GM21737 (cell line): ENCODE measurements around the gene HABP2.

ENCODE experiments used
- ATAC-seq: cut with Tn5 transposase; IDR thresholded peaks from one replicate; pipeline ENCODE4 v1.9.1; 2021; ENCODE audit warnings: mild to moderate bottlenecking, moderate library complexity; ENCODE audit not compliant: unreplicated experiment

HABP2 gene

GRCh38 chr10:113525713-113526112, 27.1 kb upstream of the HABP2 start:
- ATAC-seq, result no peak

DNA sequence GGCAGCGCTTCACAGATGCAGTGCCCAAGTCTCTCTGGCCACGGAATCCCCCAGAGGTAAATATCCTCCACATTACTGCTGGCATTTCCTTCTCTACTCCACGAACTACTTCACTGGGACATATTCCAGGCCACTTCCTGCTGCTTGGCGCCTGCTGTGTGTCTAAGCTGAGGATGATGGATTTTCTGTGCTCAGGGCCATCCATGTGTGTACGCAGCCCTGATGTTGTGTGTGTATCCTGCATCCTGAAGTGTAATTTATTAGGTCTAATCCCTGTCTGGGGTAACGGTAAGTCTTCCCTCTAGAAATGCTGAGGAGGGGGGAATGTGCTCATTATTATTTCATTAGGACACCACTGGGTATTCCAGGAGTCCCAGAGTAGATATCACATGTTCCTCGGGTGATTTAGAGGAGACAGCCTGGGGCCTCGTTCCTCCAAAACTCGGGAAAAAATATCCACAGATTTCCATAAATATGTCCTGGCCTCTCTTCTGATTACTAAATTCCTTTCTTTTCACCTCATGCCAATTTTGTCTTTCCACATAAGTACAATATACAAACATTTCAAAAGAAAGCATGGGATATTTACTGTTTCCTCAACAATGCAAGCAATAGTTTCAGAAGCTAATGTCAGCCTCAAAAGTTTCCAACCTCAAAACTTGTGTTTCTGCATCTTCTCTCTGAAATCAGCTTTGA, 25.5 kb upstream of the HABP2 start:
- ATAC-seq, result no peak

DNA sequence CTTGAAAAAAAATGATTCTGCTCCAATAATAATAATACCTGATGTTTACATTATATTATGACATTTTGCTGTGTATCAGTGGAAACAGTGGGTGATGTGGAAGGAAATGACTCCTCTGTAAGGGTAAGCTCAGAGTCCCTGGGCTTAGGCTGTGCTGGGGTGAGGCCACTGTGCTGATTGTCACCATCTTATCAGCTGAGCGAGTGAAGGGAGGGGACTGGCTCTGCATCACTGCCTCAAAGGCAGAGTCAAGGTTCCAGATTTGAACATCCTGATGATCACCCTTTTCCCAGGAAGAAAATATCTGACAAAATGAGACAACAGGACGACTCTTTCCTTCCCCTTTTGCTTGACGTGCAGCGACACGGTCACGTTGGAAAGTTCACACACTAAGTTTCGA, 24.0 kb upstream of the HABP2 start:
- no peak for ATAC-seq

- ATAC-seq, result no peak
These were observed 23.3 kb upstream of the HABP2 start for GRCh38 chr10:113529575-113529974.

DNA sequence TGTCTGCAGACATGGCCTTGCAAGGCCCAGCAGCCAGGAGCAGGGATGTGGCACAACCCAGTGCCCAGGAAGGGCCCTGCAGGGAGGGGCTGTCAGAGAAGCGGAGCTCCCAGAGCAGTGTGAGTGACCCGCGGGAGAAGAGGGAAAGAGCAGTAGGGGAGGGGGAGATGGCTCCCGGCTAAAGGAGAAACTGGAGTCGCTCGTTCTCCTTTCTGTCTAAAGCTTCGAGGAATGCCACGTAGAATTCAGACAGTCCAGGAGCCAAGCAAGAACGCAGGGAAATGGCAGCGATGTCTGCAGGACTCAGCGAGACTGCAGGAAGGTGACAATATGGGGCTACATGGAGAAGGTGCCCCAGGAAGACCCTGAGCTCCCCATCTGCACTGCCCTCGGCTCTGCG, 22.4 kb upstream of the HABP2 start:
- no peak for ATAC-seq

GRCh38 chr10:113532724-113533123, 20.1 kb upstream of the HABP2 start:
- ATAC-seq, result no peak

DNA sequence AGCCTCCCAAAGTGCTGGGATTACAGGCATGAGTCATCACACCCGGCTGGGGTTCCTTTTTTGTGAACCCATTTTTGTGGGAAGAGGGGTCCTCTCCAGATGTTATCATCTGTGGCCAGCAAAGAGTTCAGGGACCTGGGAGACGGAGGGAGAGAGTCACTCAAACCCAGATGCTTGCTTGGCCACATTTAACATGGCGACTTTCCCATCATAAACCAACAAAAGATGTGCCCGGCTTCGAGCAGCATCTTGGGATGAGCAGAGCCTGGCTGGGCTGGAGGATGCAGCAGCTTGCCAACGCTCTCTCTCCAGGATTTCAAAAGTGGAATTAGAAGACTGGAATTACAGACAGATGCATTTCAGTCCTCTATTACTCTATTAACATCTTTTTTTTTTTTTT, 19.1 kb upstream of the HABP2 start:
- ATAC-seq, result no peak

DNA sequence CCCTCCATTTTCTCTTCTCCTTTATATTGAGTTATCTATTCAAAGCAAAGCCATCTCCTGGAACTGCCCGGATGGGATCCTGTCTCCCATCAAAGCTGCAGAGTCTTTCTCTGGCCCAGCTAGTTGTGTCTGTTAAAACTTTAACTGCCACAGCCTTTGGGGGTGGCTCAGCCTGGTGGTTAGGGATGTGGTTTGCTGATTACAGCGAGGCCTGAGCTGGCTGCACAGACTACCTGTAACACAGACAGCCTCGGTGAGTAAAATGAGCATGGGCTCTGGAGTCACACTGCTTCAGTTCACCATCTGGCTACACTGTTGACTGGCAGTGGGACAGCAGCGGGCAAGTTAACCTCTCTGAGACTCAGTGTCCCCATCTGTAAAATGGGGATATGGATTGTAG, 18.4 kb upstream of the HABP2 start:
- ATAC-seq, result no peak

GRCh38 chr10:113537672-113538071, 15.2 kb upstream of the HABP2 start:
- ATAC-seq, result no peak

- no peak for ATAC-seq
These were observed 14.7 kb upstream of the HABP2 start for GRCh38 chr10:113538151-113538550.

DNA sequence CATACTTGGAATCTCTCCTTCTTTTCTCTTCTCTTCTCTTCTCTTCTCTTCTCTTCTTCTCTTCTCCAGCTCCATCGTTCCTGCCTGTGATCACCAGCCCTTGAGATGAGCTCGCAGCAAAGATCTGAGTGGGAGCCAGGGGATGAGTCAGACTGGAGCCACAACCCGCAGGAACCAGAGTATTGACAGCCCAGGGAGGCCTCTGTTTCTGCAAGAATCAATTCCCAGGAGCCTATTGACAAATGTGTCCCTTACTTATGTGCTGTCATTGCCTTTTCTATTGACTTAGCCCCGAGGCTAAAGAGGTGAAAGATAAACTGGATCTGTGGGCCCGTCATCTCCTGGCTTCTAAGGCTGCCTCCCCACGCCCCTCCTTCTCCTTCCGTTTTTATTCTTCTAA, 13.1 kb upstream of the HABP2 start:
- ATAC-seq, result no peak

GRCh38 chr10:113540845-113541548, 11.9 kb upstream of the HABP2 start:
- no peak for ATAC-seq

DNA sequence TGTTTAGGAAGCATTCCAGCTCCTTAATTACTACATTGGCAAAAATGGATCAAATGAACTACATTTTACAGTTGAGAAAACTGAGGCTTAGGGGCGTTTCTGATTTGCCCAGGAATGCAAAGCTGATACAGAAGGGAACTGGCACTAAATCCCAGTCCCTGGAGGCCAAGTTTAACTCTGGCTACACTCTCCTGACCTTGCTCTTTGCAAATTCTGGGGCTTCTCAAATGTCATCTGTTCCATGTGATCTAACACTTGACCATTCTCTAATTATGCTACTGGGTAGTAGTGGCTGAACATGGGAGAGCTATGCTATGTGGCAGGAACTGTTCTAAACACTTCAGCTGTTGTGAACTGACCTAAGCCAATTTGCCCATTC, 11.3 kb upstream of the HABP2 start:
- ATAC-seq, result no peak

- ATAC-seq, result no peak
These were observed 9.5 kb upstream of the HABP2 start for GRCh38 chr10:113543107-113543955.

GRCh38 chr10:113544392-113544791, 8.5 kb upstream of the HABP2 start:
- no peak for ATAC-seq

DNA sequence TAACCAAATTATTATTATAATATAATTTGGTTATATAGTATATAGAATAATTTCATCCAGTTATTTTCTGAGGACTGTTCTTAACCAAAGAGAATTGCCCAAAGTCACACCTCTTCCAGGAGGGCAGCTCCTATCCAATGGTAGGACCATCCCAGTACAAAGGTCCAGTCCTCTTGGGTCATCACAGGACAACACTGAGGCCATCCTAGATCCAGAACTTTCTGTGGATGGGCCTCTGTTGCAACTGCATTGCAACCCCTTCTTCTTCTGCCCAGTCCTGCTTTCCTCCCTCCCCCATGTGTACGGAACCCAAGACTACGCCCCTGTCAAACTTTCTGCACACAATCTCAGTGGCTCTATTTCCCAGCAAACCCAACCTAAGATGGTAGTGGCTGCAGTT, 5.4 kb upstream of the HABP2 start:
- ATAC-seq, result no peak

DNA sequence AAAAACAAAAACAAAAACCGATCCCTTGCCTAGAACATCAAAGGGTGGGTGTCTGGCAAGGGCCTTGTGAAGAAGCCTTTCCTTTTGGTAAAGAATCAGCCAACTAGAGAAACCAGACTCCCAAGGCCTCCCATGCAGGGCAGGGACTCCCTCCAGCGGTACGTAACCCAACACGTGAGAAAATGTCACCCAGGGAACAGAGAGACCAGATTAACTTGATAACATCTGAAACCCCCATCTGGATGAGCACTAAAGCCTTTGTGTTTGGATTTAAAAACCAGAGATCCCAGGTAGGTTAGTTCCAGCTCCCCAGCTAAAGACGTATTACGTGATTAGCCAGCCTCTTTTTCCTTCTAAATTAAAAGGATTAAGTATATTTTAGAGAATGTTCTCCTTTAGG, 3.0 kb upstream of the HABP2 start:
- ATAC-seq, result no peak

DNA sequence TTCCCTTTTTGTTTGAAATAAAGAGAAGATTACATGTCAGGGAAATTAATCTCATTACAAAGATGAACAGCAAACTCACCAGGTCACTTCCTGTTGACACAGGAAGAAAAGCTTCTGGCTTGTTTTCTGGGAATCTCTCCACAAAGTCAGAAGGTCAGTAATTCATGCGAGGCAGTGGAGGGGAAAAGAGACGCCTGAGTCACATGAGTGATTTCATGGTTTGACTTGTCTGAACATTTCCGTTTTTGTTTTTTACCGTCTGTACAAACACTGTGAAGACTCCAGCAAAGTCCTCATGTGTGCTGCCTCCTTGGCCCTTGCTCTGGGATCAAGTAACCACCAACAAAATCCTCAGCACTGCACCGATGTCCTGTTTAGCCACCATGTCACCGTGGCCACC, 2.5 kb upstream of the HABP2 start:
- ATAC-seq, result no peak

DNA sequence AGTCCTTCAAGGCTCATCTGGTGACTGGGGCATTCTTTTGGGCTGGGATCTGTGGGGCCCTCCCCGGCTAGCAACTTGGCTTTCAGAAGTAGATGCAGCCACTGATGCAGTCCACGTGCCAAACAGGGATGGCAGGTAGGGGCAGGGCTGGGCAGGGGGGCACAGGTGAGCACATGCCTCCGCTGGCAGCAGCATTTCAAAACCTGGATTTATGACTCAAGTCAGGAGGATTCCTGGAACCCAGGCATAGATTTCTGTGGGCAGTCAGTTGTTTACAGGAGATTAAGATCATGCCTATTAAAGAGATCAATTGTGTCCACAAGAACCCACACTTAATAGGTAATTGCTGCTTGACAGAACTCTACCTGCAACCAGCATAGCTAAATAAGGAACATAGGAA, 839 bp upstream of the HABP2 start:
- ATAC-seq, result no peak

DNA sequence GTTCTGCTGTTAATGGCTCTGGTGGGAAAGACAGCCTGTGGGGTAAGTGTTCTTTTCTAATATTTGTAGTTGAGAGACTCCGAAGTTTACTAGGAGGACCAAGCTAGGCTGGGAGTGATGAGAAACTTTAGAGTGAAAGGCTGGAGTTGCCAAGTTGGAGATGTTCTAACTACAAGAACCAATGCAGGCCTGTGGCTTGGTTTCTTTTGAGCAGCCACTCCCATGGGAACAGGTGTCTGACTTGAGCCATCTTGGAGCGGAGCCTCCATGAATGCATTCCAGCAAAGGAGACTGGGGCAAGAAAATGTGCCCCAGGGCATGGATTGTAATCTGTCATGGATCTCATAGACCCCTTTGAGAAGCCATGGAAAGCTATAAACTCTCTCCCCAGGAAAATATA, 296 bp downstream of the HABP2 start:
- no peak for ATAC-seq

GRCh38 chr10:113554214-113554613, 1.4 kb downstream of the HABP2 start:
- no peak for ATAC-seq

- ATAC-seq, result no peak
These were observed 2.4 kb downstream of the HABP2 start for GRCh38 chr10:113555245-113555644.
